CD4-positive, alpha-beta T cell (primary cell): ENCODE measurements around the gene LRP8. TPM values are rescaled to one million over a fixed set of nuclear protein-coding genes. Genes with fewer than 3 reads are reported as not detected.

Experiments used
- ATAC-seq: fragments of 200-7000 bp; cut with Tn5 transposase; one replicate; pipeline ENCODE4 v1.10.0; 2022; ENCODE audit warnings: mild to moderate bottlenecking; ENCODE audit not compliant: poor library complexity
- CTCF ChIA-PET: fragments of 350-600 bp; sonication (Branson Sonifier 250); formaldehyde crosslinking; loops from one replicate; lab custom pipeline; 2021; ENCODE audit warnings: antibody characterized with exemption, inconsistent platforms; lab: Charles Lee
- POLR2A ChIA-PET: fragments of 350-600 bp; sonication (Branson Sonifier 250); formaldehyde crosslinking; loops from one replicate; lab custom pipeline; 2021; ENCODE audit warnings: antibody characterized with exemption, inconsistent platforms; lab: Charles Lee
- DNase-seq, 14 experiments: peaks; one replicate each; pipeline ENCODE4 v3.0.0-alpha.2; 2013 to 2020; ENCODE audit warnings: mixed read lengths in 2 of 14
- H3K27ac ChIP-seq, 2 donors: one replicate each; pipeline versions ENCODE4 v1.5.1 to v1.7.0; 2013; ENCODE audit warnings: low read length in 2 of 2, low read depth in 1 of 2, mild to moderate bottlenecking in 1 of 2
- H3K27me3 ChIP-seq, 2 experiments: 1 replicate in 1 of 2; 2 replicates in 1 of 2; pipeline versions ENCODE4 v1.6.1 to v1.7.0; 2013; ENCODE audit warnings: low read length in 2 of 2, control low read depth in 1 of 2, mild to moderate bottlenecking in 1 of 2, moderate library complexity in 1 of 2; ENCODE audit not compliant: insufficient read depth in 2 of 2, control insufficient read depth in 1 of 2
- H3K36me3 ChIP-seq: one replicate; pipeline ENCODE4 v1.6.1; 2013; ENCODE audit warnings: low read length, control low read depth; ENCODE audit not compliant: insufficient read depth
- H3K4me1 ChIP-seq: one replicate; pipeline ENCODE4 v1.6.1; 2013; ENCODE audit warnings: low read length, control low read depth; ENCODE audit not compliant: insufficient read depth
- H3K4me3 ChIP-seq: one replicate; pipeline ENCODE4 v1.5.1; 2013; ENCODE audit warnings: mild to moderate bottlenecking, low read length, moderate library complexity
- H3K9me3 ChIP-seq, 2 experiments: 1 replicate in 1 of 2; 2 replicates in 1 of 2; pipeline versions ENCODE4 v1.6.1 to v1.7.0; 2013; ENCODE audit warnings: low read length in 2 of 2, mild to moderate bottlenecking in 2 of 2, control low read depth in 1 of 2, moderate library complexity in 1 of 2; ENCODE audit not compliant: control insufficient read depth in 1 of 2, insufficient read depth in 1 of 2
- H3K27ac Mint-ChIP-seq: one replicate; pipeline ENCODE4 v1.8.0; 2020; ENCODE audit warnings: mixed read lengths
- H3K27me3 Mint-ChIP-seq: one replicate; pipeline ENCODE4 v1.8.0; 2021; ENCODE audit warnings: mixed read lengths
- H3K36me3 Mint-ChIP-seq: one replicate; pipeline ENCODE4 v1.8.0; 2021; ENCODE audit warnings: low read depth, mixed read lengths
- H3K4me1 Mint-ChIP-seq: one replicate; pipeline ENCODE4 v1.8.0; 2021; ENCODE audit warnings: low read depth, mixed read lengths
- H3K4me3 Mint-ChIP-seq: one replicate; pipeline ENCODE4 v1.8.0; 2020; ENCODE audit warnings: mild to moderate bottlenecking, mixed read lengths
- H3K9me3 Mint-ChIP-seq: one replicate; pipeline ENCODE4 v1.8.0; 2020; ENCODE audit warnings: mixed read lengths
- intact Hi-C, 2 experiments: fragments of 100-400 bp; cut with DNase I in 1 of 2; cut with micrococcal nuclease in 1 of 2; formaldehyde crosslinking; loops; one replicate each; pipeline versions ENCODE4 v1.15.1 to v1.9.0; 2023 to 2025; cut with DNase I, micrococcal nuclease
- total RNA-seq, 174 experiments: library from RNA in 2 of 174; stranded (reverse) in 2 of 174; gene quantifications; one replicate each; pipeline ENCODE4 v1.2.3 and lab custom pipeline; 2021 to 2026
- TF ChIP-seq, protein P1 (sequence below): fragments of 200-600 bp; IDR thresholded peaks from one replicate; pipeline ENCODE4 v1.8.0; 2022; ENCODE audit warnings: antibody characterized with exemption, mild to moderate bottlenecking

LRP8 gene
- total RNA-seq, 2 experiments from 2014 or later, result 8.1 to 11.5 TPM

DNA sequence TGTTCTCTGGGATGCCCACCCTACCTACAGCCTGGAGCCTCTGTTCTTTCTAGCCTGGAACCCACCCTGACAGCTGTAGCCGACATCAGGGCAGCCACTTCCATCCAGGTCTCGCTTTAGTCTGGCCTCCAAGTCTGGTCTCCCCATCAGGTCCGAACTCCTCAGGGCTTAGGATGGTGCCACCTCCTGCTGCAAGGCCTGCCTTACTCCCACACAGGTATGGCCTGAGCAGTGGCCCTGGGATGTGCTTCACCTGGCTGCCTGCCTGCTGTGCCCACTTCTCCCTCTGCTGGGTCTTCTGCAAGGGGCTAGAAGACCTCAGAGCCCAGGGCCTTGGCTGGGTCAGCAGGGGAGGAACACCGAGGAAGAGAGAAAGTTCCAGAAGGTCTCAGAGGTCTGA lies 53.8 kb downstream of the LRP8 start:
- peaks cover 3% of the 10 kb centered on the region for H3K36me3 Mint-ChIP-seq
- CTCF ChIA-PET, result interaction anchor here (1.9 kb wide), 1 partner anchor 119 kb away, joined by 7 read pairs; no protein-coding TSS in a partner anchor
- POLR2A ChIA-PET, result no interaction called here
- no peaks in the 10 kb centered on the region for H3K9me3 ChIP-seq
- H3K27ac ChIP-seq, result no peak overlapping the region
- no peak overlapping the region for H3K27ac Mint-ChIP-seq
- H3K4me1 ChIP-seq, result no peaks in the 10 kb centered on the region
- no peak overlapping the region for H3K4me3 ChIP-seq
- H3K36me3 ChIP-seq, result peaks cover 3% of the 10 kb centered on the region
- DNase-seq, result no peak
- ATAC-seq, result no peak
- intact Hi-C loops, result no loop called here
- no peaks in the 10 kb centered on the region for H3K27me3 Mint-ChIP-seq
- H3K4me1 Mint-ChIP-seq, result no peaks in the 10 kb centered on the region
- H3K9me3 Mint-ChIP-seq, result no peaks in the 10 kb centered on the region
- H3K4me3 Mint-ChIP-seq, result no peak overlapping the region
- H3K27me3 ChIP-seq, result no peaks in the 10 kb centered on the region
- TF ChIP-seq, protein P1, sequence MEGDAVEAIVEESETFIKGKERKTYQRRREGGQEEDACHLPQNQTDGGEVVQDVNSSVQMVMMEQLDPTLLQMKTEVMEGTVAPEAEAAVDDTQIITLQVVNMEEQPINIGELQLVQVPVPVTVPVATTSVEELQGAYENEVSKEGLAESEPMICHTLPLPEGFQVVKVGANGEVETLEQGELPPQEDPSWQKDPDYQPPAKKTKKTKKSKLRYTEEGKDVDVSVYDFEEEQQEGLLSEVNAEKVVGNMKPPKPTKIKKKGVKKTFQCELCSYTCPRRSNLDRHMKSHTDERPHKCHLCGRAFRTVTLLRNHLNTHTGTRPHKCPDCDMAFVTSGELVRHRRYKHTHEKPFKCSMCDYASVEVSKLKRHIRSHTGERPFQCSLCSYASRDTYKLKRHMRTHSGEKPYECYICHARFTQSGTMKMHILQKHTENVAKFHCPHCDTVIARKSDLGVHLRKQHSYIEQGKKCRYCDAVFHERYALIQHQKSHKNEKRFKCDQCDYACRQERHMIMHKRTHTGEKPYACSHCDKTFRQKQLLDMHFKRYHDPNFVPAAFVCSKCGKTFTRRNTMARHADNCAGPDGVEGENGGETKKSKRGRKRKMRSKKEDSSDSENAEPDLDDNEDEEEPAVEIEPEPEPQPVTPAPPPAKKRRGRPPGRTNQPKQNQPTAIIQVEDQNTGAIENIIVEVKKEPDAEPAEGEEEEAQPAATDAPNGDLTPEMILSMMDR, result no peak

DNA sequence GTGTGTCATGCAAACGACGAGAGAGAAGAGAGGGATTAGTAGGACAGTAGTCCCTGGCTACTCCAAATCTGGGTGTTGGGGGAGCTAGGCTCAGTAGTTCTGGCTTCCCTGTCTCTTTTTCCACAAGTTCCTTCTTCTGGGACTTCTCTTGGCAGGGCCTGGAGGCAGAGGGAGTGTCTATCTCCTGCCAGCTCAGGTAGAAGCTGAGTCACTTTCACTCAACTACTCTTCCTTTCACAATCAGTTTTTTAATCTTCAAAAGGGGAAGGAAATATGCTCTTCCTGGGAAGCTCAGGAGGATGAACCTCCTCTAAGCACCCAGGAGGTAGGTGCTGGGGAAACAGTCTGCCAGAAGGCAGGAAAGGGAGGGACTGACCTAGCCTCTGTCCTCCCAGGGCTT lies 54.3 kb downstream of the LRP8 start:
- no peak for ATAC-seq
- POLR2A ChIA-PET, result no interaction called here
- Mint-ChIP-seq H3K36me3 (peaks cover 3% of the 10 kb centered on the region), H3K4me1 (no peaks in the 10 kb centered on the region), H3K9me3 (no peaks in the 10 kb centered on the region), H3K27me3 (no peaks in the 10 kb centered on the region), H3K4me3 (no peak overlapping the region), H3K27ac (no peak overlapping the region)
- Histone ChIP-seq H3K4me3 (no peak overlapping the region), H3K27me3 (no peaks in the 10 kb centered on the region), H3K27ac (no peak overlapping the region), H3K36me3 (peaks cover 3% of the 10 kb centered on the region), H3K9me3 (no peaks in the 10 kb centered on the region), H3K4me1 (no peaks in the 10 kb centered on the region)
- DNase-seq, result no peak
- TF ChIP-seq, protein P1, result no peak
- CTCF ChIA-PET, result no interaction called here
- intact Hi-C loops, result no loop called here

DNA sequence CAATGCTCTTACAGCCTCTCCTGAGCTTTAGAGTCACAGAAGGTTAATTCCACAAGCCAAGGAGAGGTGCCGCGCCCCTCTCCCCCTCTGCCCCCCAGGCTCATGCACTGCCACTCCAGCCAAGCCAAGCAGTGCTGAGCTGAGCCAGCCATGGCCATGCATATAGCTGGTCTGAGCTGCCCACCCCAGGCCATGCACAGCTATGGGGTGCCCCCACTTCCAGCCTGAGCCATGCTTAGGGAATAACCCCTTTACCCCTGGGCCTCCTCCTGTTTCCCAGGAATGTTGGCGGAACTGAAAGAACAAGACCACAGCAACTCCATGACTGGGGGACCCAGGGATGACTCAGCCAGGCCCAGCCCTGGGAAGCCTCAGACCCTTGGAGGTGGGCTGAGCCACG lies 55.5 kb downstream of the LRP8 start:
- Mint-ChIP-seq H3K4me1 (no peaks in the 10 kb centered on the region), H3K36me3 (no peaks in the 10 kb centered on the region), H3K4me3 (no peak overlapping the region), H3K27ac (no peak overlapping the region), H3K27me3 (no peaks in the 10 kb centered on the region), H3K9me3 (no peaks in the 10 kb centered on the region)
- DNase-seq (peak in 1 of 14 experiments; percentile 19), ATAC-seq (no peak)
- TF ChIP-seq, protein P1, result no peak
- Histone ChIP-seq H3K4me3 (no peak overlapping the region), H3K4me1 (no peaks in the 10 kb centered on the region), H3K9me3 (no peaks in the 10 kb centered on the region), H3K27ac (no peak overlapping the region), H3K36me3 (peaks cover 5% of the 10 kb centered on the region), H3K27me3 (no peaks in the 10 kb centered on the region)
- intact Hi-C loops, result no loop called here
- POLR2A ChIA-PET, result no interaction called here
- CTCF ChIA-PET, result interaction anchor here (0.5 kb wide), 1 partner anchor 183 kb away, joined by 3 read pairs; no protein-coding TSS in a partner anchor
